DMS114 treated with DMSO at 0.1 percent for 48 hours (cell line): Measurements from ENCODE around the gene ACTR5.
A peak's percentile ranks its signal among the peaks of the same experiment; 100 is the strongest.
"Not testable (repeated sequence)": the region's sequence is repeated elsewhere in the genome, so short reads cannot be mapped to it uniquely, and the experiment has no call there.

ENCODE experiments used
- DNase-seq: peaks from one replicate; lab custom pipeline; 2025; ENCODE audit not compliant: unreplicated experiment; lab: John Stamatoyannopoulos, UW

ACTR5 gene

GRCh38 chr20:38804682-38805501 is 56.6 kb downstream of the ACTR5 start:
- DNase-seq, result no peak

GRCh38 chr20:38805502-38805957 is 57.3 kb downstream of the ACTR5 start, which contains the start of gene PPP1R16B:
PPP1R16B (plus strand) TSS chr20:38805697; CDS start chr20:38835926, 30,229 bp downstream.
- DNase-seq, result peak; percentile 12

- no peak for DNase-seq
Observed at GRCh38 chr20:38805958-38806854, 57.9 kb downstream of the ACTR5 start.

- DNase-seq, result no peak
Observed at GRCh38 chr20:38806855-38807655, 58.8 kb downstream of the ACTR5 start.

GRCh38 chr20:38809942-38810341 is 61.7 kb downstream of the ACTR5 start:
- DNase-seq, result no peak

GRCh38 chr20:38810926-38811630 is 62.8 kb downstream of the ACTR5 start:
- no peak for DNase-seq

- no peak for DNase-seq
Observed at GRCh38 chr20:38811769-38812168, 63.5 kb downstream of the ACTR5 start.

GRCh38 chr20:38812182-38812581 is 63.9 kb downstream of the ACTR5 start:
- DNase-seq, result no peak

- no peak for DNase-seq
Observed at GRCh38 chr20:38812709-38813573, 64.7 kb downstream of the ACTR5 start.

GRCh38 chr20:38813574-38813962 is 65.3 kb downstream of the ACTR5 start:
- not testable (repeated sequence) for DNase-seq

- DNase-seq, result no peak
Observed at GRCh38 chr20:38815446-38815845, 67.2 kb downstream of the ACTR5 start.

GRCh38 chr20:38818113-38819065 is 70.1 kb downstream of the ACTR5 start:
- DNase-seq, result no peak
